GM12875 (cell line): ENCODE data around the gene PRELID3B.

ENCODE experiments used
- H3K4me3 ChIP-seq: one replicate; pipeline ENCODE4 v1.5.1; 2011; ENCODE audit warnings: low read depth, low read length, control low read depth
- TF ChIP-seq, protein P1 (sequence below): IDR thresholded peaks from 2 replicates; pipeline ENCODE4 v1.5.1; 2011; ENCODE audit warnings: low read depth, mild to moderate bottlenecking, control low read depth, inconsistent platforms, low read length, moderate library complexity, borderline replicate concordance; ENCODE audit not compliant: insufficient read depth

The PRELID3B gene

DNA sequence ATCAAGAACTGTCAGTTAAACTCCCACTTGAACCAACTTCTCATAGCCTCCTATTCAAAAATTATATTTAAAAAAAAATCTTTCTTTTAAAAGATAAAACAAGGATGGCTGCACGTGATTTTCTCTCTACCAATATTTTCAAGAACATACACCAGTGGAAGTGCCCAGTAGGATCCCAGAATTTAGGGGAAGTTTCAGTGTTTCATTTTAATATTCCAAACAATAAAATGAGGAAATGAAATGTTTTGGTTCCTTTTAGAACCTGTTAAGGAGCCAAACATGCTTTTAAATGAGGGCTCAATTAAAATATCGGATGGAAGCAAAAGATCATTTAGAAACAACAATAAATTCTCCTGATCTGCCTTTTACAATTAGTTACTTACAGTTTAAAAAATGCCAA lies 26.4 kb upstream of the PRELID3B start:
- H3K4me3 ChIP-seq: no peak overlapping the region
- TF ChIP-seq, protein P1, sequence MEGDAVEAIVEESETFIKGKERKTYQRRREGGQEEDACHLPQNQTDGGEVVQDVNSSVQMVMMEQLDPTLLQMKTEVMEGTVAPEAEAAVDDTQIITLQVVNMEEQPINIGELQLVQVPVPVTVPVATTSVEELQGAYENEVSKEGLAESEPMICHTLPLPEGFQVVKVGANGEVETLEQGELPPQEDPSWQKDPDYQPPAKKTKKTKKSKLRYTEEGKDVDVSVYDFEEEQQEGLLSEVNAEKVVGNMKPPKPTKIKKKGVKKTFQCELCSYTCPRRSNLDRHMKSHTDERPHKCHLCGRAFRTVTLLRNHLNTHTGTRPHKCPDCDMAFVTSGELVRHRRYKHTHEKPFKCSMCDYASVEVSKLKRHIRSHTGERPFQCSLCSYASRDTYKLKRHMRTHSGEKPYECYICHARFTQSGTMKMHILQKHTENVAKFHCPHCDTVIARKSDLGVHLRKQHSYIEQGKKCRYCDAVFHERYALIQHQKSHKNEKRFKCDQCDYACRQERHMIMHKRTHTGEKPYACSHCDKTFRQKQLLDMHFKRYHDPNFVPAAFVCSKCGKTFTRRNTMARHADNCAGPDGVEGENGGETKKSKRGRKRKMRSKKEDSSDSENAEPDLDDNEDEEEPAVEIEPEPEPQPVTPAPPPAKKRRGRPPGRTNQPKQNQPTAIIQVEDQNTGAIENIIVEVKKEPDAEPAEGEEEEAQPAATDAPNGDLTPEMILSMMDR: no peak

DNA sequence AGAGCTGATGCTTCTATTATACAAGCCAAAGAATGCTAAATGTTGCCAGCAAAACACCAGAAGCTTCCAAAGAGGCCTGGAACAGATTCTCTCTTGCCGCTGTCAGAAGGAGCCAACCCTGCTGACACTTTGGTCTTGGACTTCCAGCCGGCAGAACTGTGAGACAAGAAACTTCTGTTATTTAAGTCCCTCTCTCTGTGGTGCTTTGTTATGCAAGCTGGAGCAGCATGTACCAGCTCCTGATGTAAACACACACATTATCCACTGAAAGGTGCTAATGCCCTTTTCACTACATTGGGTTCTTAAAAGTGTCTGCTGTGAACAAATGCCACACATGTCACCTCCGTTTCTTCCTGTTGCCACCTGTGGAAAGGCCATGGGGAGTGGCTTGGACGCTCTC lies 25.9 kb upstream of the PRELID3B start:
- no peak overlapping the region for H3K4me3 ChIP-seq
- TF ChIP-seq, protein P1: no peak

DNA sequence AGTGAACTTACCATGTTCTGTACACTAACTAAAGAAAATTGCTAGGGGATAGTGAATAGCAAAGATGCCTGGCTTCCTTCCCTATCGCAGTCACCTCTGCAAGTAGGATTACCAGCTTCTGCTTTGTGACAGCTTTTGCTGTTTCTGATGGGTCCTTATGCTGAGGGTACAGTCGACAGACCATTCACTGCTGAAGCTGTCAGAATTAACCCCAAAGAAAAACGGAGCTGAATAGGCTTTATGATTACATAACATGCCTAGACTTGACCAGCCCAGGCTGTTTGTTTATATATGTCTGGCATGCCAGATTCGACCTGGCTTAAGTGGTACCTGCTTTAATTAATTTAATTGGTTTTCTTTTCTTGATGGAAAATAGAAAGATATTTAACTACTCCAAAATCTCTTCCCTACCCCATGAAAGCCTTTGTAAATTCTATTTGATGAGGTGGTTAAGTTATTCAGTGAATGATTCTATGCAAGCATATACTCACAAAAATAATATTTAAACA lies 21.7 kb upstream of the PRELID3B start:
- H3K4me3 ChIP-seq: no peak overlapping the region
- TF ChIP-seq, protein P1: no peak

DNA sequence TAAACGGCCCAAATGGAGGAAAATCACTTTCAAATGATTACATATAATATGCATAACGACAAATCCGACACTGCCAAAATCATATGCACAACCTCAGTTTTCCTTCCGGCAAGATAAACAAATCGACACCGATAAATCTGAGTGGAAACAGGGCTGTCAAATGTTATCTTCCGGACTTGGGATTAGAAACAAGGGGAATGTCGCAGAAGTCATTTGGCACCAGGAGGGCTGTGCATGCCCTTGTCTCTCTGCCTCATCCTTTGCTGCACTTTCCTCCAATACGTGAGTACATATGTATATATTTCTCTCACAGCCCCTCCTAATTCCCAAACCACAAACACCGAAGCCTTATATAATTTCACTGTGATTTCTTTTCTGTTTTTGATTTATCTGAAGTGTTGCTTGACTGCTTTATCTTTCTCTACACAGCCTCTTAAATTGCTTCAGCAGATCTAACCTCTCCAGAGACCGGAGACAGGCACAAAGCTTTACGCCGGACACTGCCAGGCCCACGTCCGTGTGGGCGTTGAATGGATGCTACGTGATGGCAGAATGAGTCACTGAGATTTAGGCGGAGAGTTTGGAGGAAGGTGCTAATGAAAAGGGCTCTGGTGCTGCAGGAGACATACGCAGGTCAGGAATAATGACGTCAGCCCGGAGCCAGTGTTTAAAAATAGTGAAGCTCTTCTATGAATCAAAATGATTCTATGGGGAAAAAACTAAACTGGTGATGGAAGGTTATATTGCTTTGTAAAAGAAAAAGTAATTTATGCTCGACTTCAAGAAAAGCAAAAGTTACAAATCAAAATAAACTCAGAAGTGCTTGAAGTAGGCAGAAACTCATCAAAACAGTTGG lies 21.0 kb upstream of the PRELID3B start:
- H3K4me3 ChIP-seq: no peak overlapping the region
- TF ChIP-seq, protein P1: no peak

DNA sequence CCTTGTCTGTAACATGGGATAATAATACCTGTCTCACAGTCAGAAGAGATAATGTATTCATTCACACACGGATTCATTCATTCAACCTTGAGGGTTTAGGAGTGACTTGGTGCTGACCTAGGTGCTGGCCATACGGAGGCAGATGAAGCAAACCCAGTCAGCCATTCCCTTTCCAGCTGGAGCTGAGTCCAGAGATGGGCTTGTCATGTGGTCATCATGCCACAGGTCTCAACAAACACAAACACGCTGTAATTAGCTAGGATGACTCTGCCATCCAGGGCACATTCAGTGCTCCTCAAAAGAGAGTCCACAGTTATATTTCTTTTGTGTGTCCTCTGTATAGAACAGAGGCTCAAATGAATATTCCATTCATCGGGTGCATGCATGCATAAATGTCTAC lies 19.5 kb upstream of the PRELID3B start:
- H3K4me3 ChIP-seq: no peak overlapping the region
- TF ChIP-seq, protein P1: no peak

DNA sequence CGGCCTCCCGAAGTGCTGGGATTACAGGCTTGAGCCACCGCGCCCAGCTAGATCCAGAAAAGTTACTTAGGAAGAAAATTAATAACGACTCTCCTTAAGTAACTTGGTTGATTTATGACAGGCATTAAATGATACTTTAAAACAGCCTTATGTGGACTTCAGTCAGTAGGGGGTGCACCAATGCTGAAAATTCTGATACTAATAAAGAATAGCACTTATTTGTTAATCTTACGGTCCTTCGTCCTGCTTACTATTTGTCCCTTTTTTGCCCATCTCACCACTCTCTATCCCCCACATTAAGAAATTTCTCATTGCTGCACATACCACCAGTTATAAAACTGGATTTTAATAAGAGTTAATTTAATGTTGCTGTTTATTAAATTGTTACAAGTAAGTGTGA lies 12.7 kb upstream of the PRELID3B start:
- TF ChIP-seq, protein P1: 0 out of 2 replicates have a peak, but pooled peaks have one; percentile 9
- H3K4me3 ChIP-seq: no peak overlapping the region

DNA sequence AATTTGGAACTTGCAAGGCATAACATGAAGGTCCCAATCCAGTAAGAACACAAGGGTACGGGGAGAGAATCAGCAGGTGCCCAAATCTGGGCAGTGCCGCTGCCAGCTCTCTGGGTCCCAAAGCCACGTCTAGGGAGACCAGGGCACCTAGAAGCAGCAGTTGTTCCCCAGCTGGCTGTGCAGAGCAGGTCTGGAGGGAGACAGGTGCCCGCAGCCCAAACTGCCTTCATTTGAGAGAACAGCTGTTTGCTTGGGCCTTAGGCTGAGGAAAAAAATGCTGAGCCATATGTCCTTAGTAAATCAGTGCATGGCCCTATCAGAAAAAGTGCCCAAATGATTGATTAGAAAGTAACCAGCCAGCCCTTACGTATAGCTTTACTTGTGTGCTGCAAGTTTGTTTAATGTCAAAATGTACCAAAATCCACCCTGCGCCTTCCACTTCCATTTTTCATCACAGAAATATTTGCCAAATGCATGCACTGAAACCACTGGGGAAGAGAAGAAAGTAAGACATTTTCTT lies 9.1 kb upstream of the PRELID3B start:
- H3K4me3 ChIP-seq: no peak overlapping the region
- TF ChIP-seq, protein P1: no peak
